GM19193 (cell line): Measurements from ENCODE around the gene CFAP206.
A peak's percentile ranks its signal among the peaks of the same experiment; 100 is the strongest.

Experiments used
- POLR2A ChIP-seq: IDR thresholded peaks from 4 replicates; pipeline ENCODE4 v1.6.1; 2011; ENCODE audit not compliant: insufficient read depth, insufficient read length; ENCODE audit errors: extremely low read depth

CFAP206 gene

GRCh38 chr6:87396595-87397392 lies 11.0 kb upstream of the CFAP206 start:
- TF ChIP-seq POLR2A: no peak

DNA sequence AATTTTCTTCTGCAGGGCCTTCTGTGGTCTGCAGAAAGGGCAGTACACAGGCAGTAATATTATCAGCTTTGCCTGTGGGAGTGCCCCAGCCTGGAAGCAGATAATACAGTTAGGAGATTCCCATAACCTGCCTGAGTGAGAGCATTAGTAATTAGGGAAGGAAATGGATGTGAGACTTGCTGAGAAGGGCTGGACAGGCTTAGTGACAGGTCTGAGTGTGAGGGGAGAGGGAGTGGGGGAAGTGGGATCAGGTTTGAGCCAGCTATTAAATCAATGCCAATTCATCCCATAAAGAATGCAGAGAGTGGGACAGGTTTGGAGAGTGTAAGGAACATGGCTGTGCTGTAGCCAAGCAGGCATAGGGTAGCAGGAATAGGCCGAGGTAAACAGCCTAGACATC lies 10.1 kb upstream of the CFAP206 start:
- no peak for TF ChIP-seq POLR2A

DNA sequence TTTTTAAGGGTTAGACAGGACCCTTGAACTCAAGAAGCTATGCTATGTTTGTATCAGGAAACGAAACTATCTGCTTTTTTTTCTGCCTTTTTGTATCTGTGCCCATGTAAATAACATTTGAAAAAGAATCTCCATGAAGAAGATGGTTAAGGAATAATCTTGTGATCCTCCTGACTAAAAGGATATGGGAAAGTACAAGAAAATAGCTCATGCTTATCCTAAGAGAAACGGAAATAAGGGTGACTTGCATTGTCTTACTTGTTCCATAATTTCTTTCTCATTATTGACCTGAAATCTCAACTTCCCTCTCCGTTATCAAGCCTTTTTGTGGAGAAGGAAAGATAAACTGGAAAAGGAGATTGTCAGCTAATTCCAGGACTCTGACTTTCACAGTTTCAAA lies 5.9 kb upstream of the CFAP206 start:
- TF ChIP-seq POLR2A: no peak

GRCh38 chr6:87407561-87407900 lies 241 bp upstream of the CFAP206 start:
- TF ChIP-seq POLR2A: no peak

DNA sequence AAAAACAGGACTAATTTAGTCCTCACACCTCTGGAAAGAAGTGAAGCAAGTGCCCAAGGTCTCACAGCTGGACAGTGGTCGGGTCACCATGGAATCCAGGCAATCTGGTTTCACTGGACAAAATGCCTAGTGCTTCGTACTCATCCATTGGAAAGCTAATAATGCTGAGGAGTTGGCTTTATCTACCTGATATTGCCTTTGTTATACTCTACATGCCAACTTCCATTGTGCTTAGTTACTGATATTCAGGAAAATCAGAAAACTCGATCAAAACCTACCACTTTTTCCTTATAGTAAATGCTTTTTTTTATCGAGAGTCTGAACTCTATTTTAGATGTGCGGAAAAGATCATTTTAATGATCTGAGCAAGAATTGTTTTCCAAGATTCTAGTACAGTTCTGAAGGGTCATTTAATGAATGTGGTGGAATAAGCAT lies 966 bp downstream of the CFAP206 start:
- no peak for TF ChIP-seq POLR2A

- no peak for TF ChIP-seq POLR2A
These were observed 11.5 kb downstream of the CFAP206 start for GRCh38 chr6:87419266-87419665.

DNA sequence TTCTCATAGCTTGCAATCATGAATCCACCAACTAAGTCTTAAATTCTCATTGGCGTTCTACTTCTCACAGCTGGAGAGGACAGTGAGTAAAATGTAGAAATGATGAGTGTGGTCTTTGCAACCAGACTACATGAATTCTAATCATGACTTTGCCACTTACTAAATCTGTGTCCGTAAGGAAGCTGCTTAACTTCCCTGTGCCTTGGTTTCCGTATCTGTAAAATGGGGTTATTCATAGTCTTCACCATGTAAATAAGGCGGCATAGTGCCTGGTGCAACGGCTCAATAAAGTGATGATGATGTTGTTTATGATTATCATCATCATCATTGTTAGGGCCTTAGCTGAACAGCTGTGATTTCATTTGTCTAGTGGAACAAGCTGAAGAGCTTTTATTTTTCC lies 12.6 kb downstream of the CFAP206 start:
- TF ChIP-seq POLR2A: no peak

GRCh38 chr6:87421576-87421975 lies 13.8 kb downstream of the CFAP206 start:
- TF ChIP-seq POLR2A: no peak

- TF ChIP-seq POLR2A: no peak
These were observed 19.0 kb downstream of the CFAP206 start for GRCh38 chr6:87426789-87427188.

DNA sequence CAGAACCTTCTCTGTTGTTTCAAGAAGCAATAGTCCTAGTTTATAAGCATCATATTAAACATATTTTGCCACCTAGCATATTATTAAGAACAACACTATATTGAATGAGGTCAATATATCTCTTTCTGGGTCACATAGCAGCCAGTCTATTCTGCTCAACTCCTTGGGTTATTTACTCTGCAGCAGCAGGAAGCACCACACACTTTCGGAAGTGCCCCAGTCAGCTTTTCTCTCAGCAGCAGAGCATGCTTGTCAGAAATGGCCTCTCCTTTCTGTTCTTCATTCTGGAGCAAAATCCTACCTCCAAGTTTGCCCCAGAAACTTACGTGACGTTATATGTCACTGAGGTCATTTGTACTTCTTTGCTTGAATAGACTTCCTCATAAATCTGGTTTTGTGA lies 22.7 kb downstream of the CFAP206 start:
- TF ChIP-seq POLR2A: no peak

DNA sequence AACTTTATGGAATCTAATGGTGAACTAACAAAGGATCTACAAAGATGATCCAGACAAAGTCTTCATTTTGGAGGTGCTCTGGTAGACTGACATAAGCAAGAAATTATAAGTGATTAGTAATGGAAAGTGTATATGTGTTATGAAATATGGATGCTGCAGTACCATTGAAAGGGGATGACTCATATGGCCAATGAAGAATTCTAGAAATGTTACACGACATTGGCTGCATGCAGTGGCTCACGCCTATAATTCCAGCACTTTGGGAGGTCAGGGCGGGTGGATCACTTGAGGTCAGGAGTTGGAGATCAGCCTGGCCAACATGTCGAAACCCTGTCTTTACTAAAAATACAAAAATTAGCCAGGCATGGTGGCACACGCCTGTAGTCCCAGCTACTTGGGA lies 23.5 kb downstream of the CFAP206 start:
- no peak for TF ChIP-seq POLR2A

DNA sequence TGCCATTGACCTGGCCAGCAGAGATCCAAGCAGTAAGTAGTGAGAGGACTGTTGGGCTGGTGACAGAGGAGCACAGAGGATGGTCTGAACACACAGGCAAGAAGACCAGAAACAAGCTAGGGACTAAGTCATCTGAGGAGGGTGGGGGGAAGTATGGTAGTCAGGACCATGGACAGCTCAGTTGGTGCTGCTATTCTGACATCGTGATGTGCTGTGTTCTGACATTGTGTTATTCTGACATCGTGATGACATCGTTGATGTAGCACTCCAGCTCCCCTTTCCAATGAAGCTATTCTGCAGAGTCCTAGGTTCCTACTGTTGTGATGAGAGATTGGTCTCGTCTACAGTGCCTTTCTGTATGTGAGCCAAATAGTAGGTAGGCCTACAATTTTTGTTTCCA lies 28.7 kb downstream of the CFAP206 start:
- no peak for TF ChIP-seq POLR2A

GRCh38 chr6:87441711-87442110 lies 33.9 kb downstream of the CFAP206 start:
- no peak for TF ChIP-seq POLR2A

DNA sequence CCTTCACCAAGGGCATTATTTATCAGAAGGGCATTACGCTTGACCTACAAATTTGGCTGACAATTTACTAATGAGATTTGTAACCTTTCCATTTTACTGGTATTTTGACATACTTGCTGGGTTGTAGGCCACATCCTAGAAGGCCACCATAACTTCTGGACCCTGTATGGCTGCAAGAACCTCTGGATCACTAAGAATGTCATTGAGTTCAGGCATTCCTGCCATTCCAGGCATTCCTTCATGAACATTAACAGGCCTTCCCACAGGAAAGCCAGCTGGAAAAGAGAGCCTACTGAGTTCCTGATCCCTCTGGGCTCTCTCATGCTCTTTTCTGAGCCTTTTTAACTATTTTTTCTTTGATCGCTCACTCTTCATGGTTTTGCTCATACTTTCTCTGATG lies 36.6 kb downstream of the CFAP206 start:
- no peak for TF ChIP-seq POLR2A

GRCh38 chr6:87465051-87465450 lies 57.3 kb downstream of the CFAP206 start:
- TF ChIP-seq POLR2A: no peak

DNA sequence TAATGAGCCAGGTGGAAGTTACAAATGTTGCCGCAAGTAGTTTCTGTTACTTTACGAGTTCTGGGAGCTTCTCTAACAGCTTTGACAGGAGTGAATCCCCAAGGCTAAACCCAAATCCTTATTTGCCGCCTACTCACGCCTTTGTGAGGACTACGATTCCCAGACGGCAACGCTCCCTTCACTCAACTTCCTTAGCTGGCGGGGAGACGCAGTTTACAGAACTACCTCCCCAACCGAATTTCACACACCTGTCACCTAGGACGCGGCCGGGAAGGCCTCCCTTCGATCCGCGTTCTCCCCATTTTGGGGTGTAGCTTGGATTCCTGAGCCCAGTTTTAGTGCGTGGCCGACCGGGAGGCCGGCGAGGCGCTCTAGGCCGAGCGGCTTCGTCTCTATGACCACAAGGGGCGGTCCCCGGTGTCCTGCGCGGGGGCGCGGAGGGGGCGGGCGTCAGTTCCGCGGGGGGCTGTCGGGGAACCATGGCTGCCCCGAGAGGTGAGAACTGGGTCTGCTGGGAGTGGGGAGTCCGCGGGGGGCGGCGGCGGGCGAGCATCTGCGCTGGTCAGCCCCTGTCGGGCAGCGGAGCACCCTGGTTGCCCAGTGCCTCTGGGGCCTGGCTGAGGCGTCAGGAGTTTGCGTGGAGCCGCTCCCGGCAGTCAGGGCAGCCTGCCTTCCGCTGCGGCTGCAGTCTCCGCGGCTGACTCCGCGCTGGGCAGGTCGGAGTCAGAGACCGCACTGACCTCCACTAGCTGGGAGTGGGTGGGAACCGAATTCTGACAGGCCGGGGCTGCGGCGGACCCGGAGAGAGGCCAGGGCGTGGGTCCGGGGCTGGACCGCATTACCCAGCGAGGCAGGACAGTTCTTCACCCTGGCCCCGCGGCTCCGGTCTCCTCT lies 65.0 kb downstream of the CFAP206 start, which contains the start of gene SLC35A1:
Gene SLC35A1 (plus strand): TSS at position 450 of the 894 bp plus-strand sequence. CDS start 30 bp downstream, at position 480.
- TF ChIP-seq POLR2A: peak; percentile 83

DNA sequence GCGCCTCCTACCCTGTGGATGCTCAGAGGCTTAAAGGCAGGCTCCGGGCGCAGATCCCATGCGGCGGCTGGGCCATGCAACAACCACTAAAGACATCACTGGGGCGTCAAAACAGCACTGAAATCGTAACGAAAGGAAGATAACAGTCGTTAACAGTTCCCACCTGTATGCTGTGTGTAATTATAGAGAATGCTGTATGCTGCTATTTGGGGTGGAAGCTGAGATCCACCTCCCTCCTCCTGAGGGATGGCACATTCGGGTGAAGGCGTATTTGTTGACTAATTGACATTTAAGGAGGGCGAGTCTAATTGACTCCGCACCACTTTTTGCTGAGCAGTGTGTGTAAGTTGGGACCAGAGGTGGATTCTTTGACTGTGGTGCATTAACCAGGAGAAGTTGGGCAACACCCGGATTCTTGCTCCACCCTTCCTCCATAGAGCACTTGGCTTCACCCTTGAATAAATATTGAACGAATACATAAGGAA lies 65.7 kb downstream of the CFAP206 start:
- no peak for TF ChIP-seq POLR2A

DNA sequence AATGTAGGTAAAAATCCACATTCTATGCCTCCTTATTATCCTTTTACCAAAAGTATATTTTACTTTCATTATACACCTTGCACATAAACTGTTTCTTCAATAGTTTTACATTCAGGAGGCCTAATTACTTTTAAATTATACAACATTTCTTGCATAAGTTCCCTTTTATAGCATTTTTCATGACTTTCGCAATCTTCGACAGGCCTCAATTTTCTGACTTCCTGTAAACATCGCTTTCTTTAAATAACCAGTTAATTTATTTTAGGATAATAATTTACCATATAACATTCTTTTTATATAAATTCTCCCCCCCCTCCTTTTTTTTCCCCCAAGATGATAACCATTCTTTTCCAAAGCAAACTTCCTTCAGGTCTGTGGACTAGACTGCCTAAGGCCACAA lies 74.2 kb downstream of the CFAP206 start:
- TF ChIP-seq POLR2A: no peak
